CD14-positive monocyte (primary cell): Measurements from ENCODE around the gene RHOU. TPM values are rescaled to one million over a fixed set of nuclear protein-coding genes. Genes with fewer than 3 reads are reported as not detected.

Experiments
- DNase-seq, 3 donors: peaks; one replicate each; pipeline ENCODE4 v3.0.0-alpha.2; 2011 to 2022
- H2AFZ ChIP-seq: 2 replicates; pipeline ENCODE4 v1.6.0; 2012; ENCODE audit warnings: mild to moderate bottlenecking, low read depth, low read length, inconsistent platforms; ENCODE audit not compliant: insufficient read depth, poor library complexity, severe bottlenecking
- H3K27ac ChIP-seq, 2 donors: 1 replicate in 1 of 2; 2 replicates in 1 of 2; pipeline ENCODE4 v1.5.1; 2012 to 2013; ENCODE audit warnings: low read length in 2 of 2, control low read depth in 1 of 2, inconsistent platforms in 1 of 2, low read depth in 1 of 2, mild to moderate bottlenecking in 1 of 2
- H3K27me3 ChIP-seq, 2 donors: one replicate each; pipeline versions ENCODE4 v1.6.0 to v1.6.1; 2011 to 2013; ENCODE audit warnings: low read length in 2 of 2; ENCODE audit not compliant: control insufficient read depth in 2 of 2, insufficient read depth in 2 of 2
- H3K36me3 ChIP-seq, 2 donors: replicated peaks in 1 of 2; 1 replicate in 1 of 2; 2 replicates in 1 of 2; pipeline versions ENCODE4 v1.5.1 to v1.6.1; 2012 to 2013; ENCODE audit warnings: low read length in 2 of 2, control low read depth in 1 of 2, inconsistent platforms in 1 of 2, mild to moderate bottlenecking in 1 of 2; ENCODE audit not compliant: insufficient read depth in 2 of 2, control insufficient read depth in 1 of 2
- H3K4me1 ChIP-seq, 2 donors: 1 replicate in 1 of 2; 2 replicates in 1 of 2; pipeline versions ENCODE4 v1.5.1 to v1.6.1; 2012 to 2013; ENCODE audit warnings: low read length in 2 of 2, control low read depth in 1 of 2, inconsistent platforms in 1 of 2, mild to moderate bottlenecking in 1 of 2, moderate library complexity in 1 of 2; ENCODE audit not compliant: insufficient read depth in 2 of 2, control insufficient read depth in 1 of 2
- H3K4me2 ChIP-seq: replicated peaks from 2 replicates; pipeline ENCODE3; 2012; ENCODE audit warnings: low read length, moderate library complexity, mild to moderate bottlenecking; ENCODE audit not compliant: poor library complexity, severe bottlenecking; ENCODE audit errors: extremely low read depth
- H3K4me3 ChIP-seq, 3 experiments: fragments of 200-600 bp in 1 of 3; sonication (generic) in 1 of 3; replicated peaks in 1 of 3; 1 replicate in 2 of 3; 2 replicates in 1 of 3; pipeline ENCODE4 v1.5.1; 2011 to 2013; ENCODE audit warnings: low read length in 3 of 3, mild to moderate bottlenecking in 3 of 3, control low read depth in 2 of 3, low read depth in 2 of 3, inconsistent platforms in 1 of 3, moderate library complexity in 1 of 3
- H3K79me2 ChIP-seq: 2 replicates; pipeline ENCODE4 v1.6.0; 2012; ENCODE audit warnings: mild to moderate bottlenecking, control low read depth, inconsistent platforms, low read length, moderate library complexity; ENCODE audit not compliant: insufficient read depth
- H3K9ac ChIP-seq: 2 replicates; pipeline ENCODE4 v1.6.0; 2017; ENCODE audit warnings: low read length, mild to moderate bottlenecking; ENCODE audit not compliant: insufficient read depth, poor library complexity, severe bottlenecking
- H3K9me3 ChIP-seq, 2 donors: replicated peaks in 1 of 2; 1 replicate in 1 of 2; 2 replicates in 1 of 2; pipeline versions ENCODE4 v1.5.1 to v1.6.1; 2012 to 2013; ENCODE audit warnings: low read length in 2 of 2, control low read depth in 1 of 2; ENCODE audit not compliant: control insufficient read depth in 1 of 2, insufficient read depth in 1 of 2
- H4K20me1 ChIP-seq: 2 replicates; pipeline ENCODE4 v1.6.0; 2012; ENCODE audit warnings: mild to moderate bottlenecking, low read length, control low read depth, moderate library complexity; ENCODE audit not compliant: insufficient read depth
- H3K27ac Mint-ChIP-seq, 7 donors: one replicate each; pipeline ENCODE4 v1.8.0; 2020; ENCODE audit warnings: mild to moderate bottlenecking in 7 of 7, mixed read lengths in 7 of 7, moderate library complexity in 6 of 7, inconsistent platforms in 2 of 7
- H3K27me3 Mint-ChIP-seq, 3 donors: one replicate each; pipeline ENCODE4 v1.8.0; 2021 to 2022; ENCODE audit warnings: low read depth in 3 of 3, mild to moderate bottlenecking in 3 of 3, mixed read lengths in 3 of 3, moderate library complexity in 3 of 3, inconsistent platforms in 1 of 3
- H3K36me3 Mint-ChIP-seq, 2 donors: one replicate each; pipeline ENCODE4 v1.8.0; 2020; ENCODE audit warnings: mixed read lengths in 2 of 2, inconsistent platforms in 1 of 2, mild to moderate bottlenecking in 1 of 2
- H3K4me1 Mint-ChIP-seq: one replicate; pipeline ENCODE4 v1.8.0; 2020; ENCODE audit warnings: mild to moderate bottlenecking, mixed read lengths
- H3K4me3 Mint-ChIP-seq, 2 donors: one replicate each; pipeline ENCODE4 v1.8.0; 2020; ENCODE audit warnings: mild to moderate bottlenecking in 2 of 2, mixed read lengths in 2 of 2, moderate library complexity in 1 of 2
- H3K9me3 Mint-ChIP-seq, 7 donors: one replicate each; pipeline ENCODE4 v1.8.0; 2020 to 2022; ENCODE audit warnings: mixed read lengths in 7 of 7, mild to moderate bottlenecking in 6 of 7, moderate library complexity in 6 of 7, inconsistent platforms in 2 of 7
- CTCF ChIP-seq: fragments of 200-600 bp; IDR thresholded peaks from one replicate; pipeline ENCODE4 v1.8.0; 2022; ENCODE audit warnings: antibody characterized with exemption, mild to moderate bottlenecking
- WGBS: methylation state at CpG from one replicate; pipeline ENCODE4 v1.1.5; 2013; ENCODE audit warnings: missing lambda C conversion rate; ENCODE audit not compliant: insufficient coverage; 5-methylcytosine and 5-hydroxymethylcytosine counted together
- intact Hi-C, 2 donors: fragments of 100-400 bp; cut with micrococcal nuclease; formaldehyde crosslinking; loops; one replicate each; pipeline versions ENCODE4 v1.15.0 to v1.15.1; 2023
- polyA plus RNA-seq, 3 donors: library from polyadenylated mRNA; depleted of rRNA in 1 of 3; unstranded in 2 of 3; stranded (reverse) in 1 of 3; fragments of 300-500 nt in 2 of 3; fragments of >200 nt in 1 of 3; fragmentation: Illumina TruSeq in 2 of 3; gene quantifications; 1 replicate in 2 of 3; 2 replicates in 1 of 3; pipeline ENCODE4 v1.2.3, GENCODE V29; 2012 to 2021

Gene RHOU
- polyA plus RNA-seq, 3 donors = 4.1 to 11.6 (median 4.8) TPM

GRCh38 chr1:228794810-228795209 is 59.5 kb downstream of the RHOU start:
- Mint-ChIP-seq H3K36me3 (peaks cover 0 to 2% of the 10 kb centered on the region in 2 donors), H3K4me1 (peaks cover 10% of the 10 kb centered on the region), H3K9me3 (peaks cover 5 to 18% (median 10%) of the 10 kb centered on the region in 7 donors), H3K27ac (no peak overlapping the region), H3K27me3 (peaks cover 0 to 3% (median 0%) of the 10 kb centered on the region in 3 donors), H3K4me3 (no peak overlapping the region)
- no peaks in the 10 kb centered on the region for H4K20me1 ChIP-seq
- intact Hi-C loops = no loop called here
- peaks cover 0 to 2% of the 10 kb centered on the region in 2 donors for H3K9me3 ChIP-seq
- no peaks in the 10 kb centered on the region for H3K79me2 ChIP-seq
- no peak overlapping the region for H3K4me3 ChIP-seq
- H2AFZ ChIP-seq = no peak overlapping the region
- no peak for TF ChIP-seq CTCF
- peaks cover 5% of the 10 kb centered on the region in 2 donors for H3K4me1 ChIP-seq
- no peak overlapping the region for H3K4me2 ChIP-seq
- WGBS = 95% methylated on average over 4 of the region's 5 CpGs
- no peak overlapping the region for H3K27ac ChIP-seq
- DNase-seq = no peak
- H3K9ac ChIP-seq = no peak overlapping the region
- H3K27me3 ChIP-seq = no peaks in the 10 kb centered on the region
- no peaks in the 10 kb centered on the region for H3K36me3 ChIP-seq

DNA sequence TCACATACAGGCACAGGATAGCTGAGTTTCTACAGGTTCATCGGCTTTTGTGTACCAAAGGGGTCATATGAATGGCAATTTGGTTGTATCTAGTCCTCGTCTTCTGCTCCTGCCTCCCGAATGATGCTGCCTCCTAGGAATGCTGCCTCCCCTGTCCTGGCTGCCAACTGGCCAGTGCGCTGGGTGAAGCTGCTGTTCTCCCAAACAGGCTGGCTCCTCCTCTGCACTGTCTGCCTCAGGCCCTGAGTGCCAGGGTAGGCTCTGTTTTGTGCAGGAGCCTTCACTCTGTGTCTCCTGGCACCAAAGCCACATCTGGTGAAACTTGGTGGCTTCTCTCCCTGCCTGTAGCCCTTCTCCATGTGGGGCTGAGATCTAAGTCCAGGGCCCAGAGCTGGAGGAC is 60.3 kb downstream of the RHOU start:
- Mint-ChIP-seq H3K9me3 (peaks cover 9 to 24% (median 17%) of the 10 kb centered on the region in 7 donors), H3K27me3 (peaks cover 0 to 3% (median 0%) of the 10 kb centered on the region in 3 donors), H3K36me3 (peaks cover 0 to 2% of the 10 kb centered on the region in 2 donors), H3K4me3 (no peak overlapping the region), H3K27ac (peak overlapping the region in 2 of 7 donors; percentile 10 to 23), H3K4me1 (peaks cover 14% of the 10 kb centered on the region)
- H3K4me1 ChIP-seq = peaks cover 7 to 12% of the 10 kb centered on the region in 2 donors
- no peak overlapping the region for H3K4me3 ChIP-seq
- peaks cover 0 to 4% of the 10 kb centered on the region in 2 donors for H3K9me3 ChIP-seq
- H4K20me1 ChIP-seq = no peaks in the 10 kb centered on the region
- no peak overlapping the region for H2AFZ ChIP-seq
- H3K9ac ChIP-seq = no peak overlapping the region
- H3K36me3 ChIP-seq = no peaks in the 10 kb centered on the region
- intact Hi-C loops = no loop called here
- no peaks in the 10 kb centered on the region for H3K79me2 ChIP-seq
- TF ChIP-seq CTCF = no peak
- H3K27me3 ChIP-seq = no peaks in the 10 kb centered on the region
- H3K4me2 ChIP-seq = no peak overlapping the region
- DNase-seq = no peak
- WGBS = 98% methylated on average over 3 of the region's 4 CpGs
- no peak overlapping the region for H3K27ac ChIP-seq

Other genes starting within 250 kb of the RHOU start
- 10 to 100 TPM in 2 of 3 donors, 1 to 10 TPM in 1; 5.9 to 27.6 (median 24.6) TPM for gene RNF187, start 248.1 kb upstream of the RHOU start, polyA plus RNA-seq